C1 segment of cervical spinal cord (tissue), 14 donors: ENCODE measurements around the gene ZNF225.
"Not testable (repeated sequence)": the region's sequence is repeated elsewhere in the genome, so short reads cannot be mapped to it uniquely, and the experiment has no call there.

Experiments
- DNase-seq, 14 donors: peaks; one replicate each; lab custom pipeline; 2025; lab: John Stamatoyannopoulos, UW

ZNF225 gene

DNA sequence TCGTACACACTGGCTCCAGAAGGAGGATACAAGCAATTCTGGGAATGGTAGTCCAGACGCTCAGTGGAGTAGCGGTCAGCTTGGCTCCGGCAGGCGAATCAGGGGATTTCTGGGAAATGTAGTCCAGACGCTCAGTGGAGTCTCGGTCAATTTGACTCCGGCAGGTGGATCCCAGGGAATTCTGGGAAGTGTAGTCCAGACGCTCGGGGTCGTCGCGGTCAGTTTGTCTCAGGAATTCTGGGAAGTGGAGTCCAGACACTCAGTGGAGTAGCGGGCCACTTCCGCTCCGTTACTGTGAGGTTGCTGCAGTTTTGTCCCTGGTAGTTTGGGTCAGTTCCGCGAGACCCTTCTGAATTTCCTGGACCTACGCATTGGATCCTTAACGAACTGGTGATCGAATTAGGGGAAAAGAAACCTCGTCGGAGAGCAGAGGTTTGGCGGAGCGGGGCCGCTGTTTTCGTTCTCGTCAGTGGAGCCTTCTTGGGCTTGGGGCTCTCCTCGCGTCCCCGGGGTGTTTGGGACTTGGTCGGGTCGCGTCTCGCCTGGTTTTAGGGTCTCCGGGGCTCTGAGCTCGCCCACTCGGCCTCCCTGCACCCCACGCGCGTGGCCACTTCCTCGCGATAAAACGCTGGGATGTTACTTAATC, at the start of gene ZNF225:
TSS of gene ZNF225 (plus strand) at position 262 of the 646 bp plus-strand sequence. CDS start 2,429 bp downstream, outside the sequence.
- DNase-seq, result peak; percentile 66 to 99 (median 94)

- DNase-seq, result no peak
Observed at GRCh38 chr19:44066305-44066704, 46.9 kb upstream of the ZNF225 start.

DNA sequence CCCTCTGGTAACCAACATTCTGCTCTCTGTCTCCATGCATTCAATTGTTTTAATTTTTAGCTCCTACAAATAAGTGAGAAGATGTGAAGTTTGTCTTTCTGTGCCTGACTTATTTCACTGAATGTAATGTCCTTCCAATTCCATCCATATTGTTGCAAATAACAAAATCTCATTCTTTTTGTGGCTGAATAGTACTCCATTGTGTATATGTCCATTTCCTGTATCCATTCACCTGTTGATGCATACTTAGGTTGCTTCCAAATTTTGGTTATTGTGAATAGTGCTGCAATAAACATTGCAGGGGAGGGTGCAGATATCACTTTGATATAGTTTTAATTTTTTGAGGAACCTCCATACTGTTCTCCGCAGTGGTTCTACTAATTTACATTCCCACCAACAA, 43.8 kb upstream of the ZNF225 start:
- DNase-seq, result no peak

DNA sequence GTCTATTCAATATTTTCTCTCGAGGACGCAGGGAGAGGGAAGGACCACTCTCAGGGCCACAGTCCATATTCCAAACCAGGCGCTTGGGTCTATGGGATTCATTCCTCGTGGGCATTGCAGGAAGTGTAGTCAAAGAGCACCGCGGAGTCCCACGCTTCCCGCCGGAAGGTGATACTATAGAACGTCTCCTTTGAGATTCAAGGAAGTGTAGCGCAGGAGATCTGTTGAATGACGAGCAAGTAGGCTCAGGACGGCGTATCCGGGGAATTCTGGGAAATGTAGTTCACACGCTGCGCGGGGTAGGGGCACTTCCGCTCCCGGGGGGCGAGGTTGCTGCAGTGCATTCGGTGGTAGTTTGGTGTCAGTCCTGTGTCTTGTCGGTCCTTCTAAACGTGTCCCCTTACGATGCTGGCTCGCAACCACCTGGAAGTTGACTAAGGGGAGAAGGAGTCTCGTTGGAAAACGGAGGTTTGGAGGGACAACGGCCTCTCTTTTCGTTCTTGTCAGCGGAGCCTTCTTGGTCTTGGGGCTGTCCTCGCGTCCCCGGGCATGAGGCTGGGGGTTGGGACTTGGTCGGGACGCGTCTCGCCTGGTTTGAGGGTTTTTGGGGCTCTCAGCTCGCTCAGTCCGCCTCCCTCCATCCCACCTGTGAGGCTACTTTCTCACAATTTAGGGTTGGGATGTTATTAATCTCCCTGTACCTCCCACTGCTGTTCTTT, 41.2 kb upstream of the ZNF225 start, which contains the start of gene ZNF284:
TSS of gene ZNF284 (plus strand) at position 336 of the 719 bp plus-strand sequence. CDS start 4,231 bp downstream, outside the sequence.
- DNase-seq, result peak; percentile 41 to 94 (median 86)

DNA sequence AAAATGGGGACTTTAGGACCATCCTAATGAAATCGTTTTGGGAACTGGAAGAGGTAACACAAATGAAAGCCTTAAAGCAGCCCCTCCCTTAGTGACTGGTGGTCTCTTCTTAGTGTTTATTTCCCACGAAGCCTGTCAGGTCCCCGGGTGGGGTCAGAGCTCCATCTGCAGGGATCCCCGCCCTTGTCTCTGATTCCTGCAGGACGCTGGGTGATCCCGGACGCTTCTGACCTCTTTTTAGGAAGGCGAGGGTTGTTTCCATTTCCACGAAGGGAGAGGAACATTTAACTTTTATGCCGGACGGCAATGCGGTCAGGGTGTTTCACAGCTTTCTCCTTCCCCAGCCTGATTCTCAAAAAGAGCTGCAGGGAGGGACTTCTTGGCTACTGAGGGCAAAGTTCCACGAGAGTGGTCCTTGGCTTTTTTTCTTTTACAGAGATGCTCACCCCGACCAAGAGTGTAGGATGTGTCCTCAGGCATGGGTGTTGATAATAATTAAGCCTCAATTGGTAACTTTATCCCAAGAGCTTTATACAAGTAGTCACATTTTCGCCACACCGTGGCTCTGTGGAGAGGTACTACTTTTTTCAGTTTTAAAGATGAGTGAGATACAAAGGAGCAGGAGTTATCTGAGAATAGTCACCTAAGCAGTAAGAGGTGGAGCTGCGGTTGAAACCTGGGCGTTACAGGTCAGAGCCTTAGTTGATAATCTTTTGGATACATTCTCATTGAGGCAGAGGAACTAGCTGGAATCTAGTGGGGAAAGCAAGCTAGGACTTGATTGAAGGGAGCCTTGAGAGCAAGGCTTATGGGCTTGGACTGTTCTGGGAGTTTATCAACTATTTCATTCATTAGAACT, 40.4 kb upstream of the ZNF225 start:
- peak in 1 of 14 donors; percentile 5 for DNase-seq

- DNase-seq, result no peak
Observed at GRCh38 chr19:44076325-44076724, 36.9 kb upstream of the ZNF225 start.

- DNase-seq, result no peak
Observed at GRCh38 chr19:44092108-44092507, 21.1 kb upstream of the ZNF225 start.

DNA sequence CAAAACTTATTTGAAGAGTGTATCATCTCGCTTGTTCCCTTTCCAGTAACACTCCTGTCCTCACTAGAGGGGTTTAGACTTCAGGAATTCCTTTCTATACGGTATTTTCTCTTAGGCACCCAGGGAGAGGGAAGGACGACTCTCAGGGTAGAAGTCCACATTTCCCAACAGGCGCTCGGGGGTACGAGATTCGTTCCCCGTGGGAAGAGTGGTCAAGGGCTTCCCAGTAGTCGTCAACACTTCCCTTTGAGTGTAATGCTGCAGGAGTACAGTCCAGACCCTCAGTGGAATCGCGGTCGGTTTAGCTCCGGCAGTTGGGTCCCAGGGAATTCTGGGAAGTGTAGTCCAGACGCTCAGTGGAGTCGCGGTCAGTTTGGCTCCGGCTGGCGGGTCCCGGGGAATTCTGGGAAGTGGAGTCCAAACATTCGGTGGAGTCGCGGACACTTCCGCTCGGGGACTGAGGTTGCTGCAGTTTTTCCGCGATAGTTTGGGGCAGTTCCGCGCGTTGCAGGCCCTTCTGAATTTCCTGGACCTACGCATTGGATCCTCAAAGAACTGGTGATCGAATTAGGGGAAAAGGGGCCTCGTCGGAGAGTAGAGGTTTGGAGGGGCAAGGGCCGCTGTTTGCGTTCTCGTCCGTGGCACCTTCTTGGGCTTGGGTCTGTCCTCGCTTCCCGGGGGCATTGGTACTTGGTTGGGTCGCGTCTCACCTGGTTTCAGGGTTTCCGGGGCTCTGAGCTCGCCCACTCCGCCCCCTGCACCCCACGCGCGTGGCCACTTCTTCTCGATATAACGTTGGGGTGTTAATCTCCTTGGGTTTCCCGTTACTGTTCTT, 19.1 kb upstream of the ZNF225 start, which contains the start of gene ZNF224:
TSS of gene ZNF224 (plus strand) at position 431 of the 835 bp plus-strand sequence. CDS start 3,513 bp downstream, outside the sequence.
- DNase-seq, result peak; percentile 47 to 94 (median 88)

DNA sequence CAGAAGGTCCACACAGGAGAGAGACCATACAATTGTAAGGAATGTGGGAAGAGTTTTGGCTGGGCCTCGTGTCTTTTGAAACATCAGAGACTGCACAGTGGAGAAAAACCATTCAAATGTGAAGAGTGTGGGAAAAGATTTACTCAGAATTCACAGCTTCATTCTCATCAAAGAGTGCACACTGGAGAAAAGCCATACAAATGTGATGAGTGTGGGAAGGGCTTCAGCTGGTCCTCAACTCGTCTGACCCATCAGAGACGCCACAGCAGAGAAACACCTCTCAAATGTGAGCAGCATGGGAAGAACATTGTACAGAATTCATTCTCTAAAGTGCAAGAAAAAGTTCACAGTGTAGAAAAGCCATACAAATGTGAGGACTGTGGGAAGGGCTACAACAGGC, 5.4 kb upstream of the ZNF225 start:
- no peak for DNase-seq

DNA sequence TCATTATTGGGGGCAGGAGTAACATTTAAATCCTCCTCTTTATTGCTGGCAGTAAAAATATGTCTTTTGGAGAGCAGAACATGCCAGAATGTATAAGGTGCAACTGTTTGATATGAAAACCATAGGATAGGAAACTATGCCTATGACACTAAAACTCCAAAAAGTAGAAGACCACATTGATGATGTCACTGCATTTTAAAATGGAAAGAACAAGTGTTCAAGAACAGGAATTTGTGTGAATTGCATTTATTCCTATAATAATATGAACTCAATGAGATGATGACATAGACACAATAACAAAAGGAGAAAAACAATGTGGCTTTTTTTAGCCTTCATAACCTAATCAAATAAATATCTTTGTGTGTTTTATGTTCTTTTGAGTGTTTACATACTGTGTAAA, 3.7 kb upstream of the ZNF225 start:
- no peak for DNase-seq

DNA sequence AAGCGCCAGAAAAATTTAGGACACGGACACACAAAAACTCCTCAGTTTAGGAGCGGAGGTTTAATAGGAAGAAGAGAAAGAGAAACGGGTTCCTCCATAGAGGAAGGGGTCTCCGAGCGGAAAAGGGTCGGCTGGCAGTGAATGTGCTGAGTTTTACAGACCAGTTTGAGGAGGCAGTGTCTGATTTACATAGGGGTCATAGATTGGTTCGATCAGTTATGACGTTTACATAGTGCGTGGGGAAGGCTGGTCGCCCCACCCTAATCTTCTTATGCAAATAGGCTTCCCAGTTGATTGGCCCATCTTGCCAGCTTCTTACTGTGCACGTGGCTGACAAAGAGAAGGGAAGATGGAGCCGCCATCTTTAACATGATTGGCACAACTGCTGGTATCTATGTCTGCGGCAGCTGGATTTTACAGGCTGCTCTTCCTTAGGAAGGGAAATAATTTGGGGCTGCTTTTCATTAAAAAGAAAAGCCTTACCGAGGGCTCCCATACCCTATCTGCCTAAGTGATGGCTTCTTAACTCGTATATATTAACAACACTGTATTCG, 1.2 kb upstream of the ZNF225 start:
- peak in 1 of 14 donors; percentile 0 for DNase-seq

DNA sequence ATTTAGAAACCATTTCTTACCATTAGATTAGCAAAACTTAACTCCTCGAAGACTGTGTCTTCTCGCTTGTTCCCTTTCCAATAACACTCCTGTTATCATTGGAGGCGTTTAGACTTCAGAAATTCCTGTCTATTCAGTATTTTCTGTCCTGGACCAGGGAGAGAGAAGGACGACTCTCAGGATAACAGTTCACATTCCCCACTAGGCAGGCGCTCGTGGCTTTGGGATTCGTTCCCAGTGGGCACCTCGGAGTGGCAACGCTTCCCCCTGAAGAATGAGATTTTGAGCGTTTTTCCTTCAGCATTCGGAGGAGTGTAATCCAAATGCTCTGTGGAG, 429 bp upstream of the ZNF225 start:
- no peak for DNase-seq

DNA sequence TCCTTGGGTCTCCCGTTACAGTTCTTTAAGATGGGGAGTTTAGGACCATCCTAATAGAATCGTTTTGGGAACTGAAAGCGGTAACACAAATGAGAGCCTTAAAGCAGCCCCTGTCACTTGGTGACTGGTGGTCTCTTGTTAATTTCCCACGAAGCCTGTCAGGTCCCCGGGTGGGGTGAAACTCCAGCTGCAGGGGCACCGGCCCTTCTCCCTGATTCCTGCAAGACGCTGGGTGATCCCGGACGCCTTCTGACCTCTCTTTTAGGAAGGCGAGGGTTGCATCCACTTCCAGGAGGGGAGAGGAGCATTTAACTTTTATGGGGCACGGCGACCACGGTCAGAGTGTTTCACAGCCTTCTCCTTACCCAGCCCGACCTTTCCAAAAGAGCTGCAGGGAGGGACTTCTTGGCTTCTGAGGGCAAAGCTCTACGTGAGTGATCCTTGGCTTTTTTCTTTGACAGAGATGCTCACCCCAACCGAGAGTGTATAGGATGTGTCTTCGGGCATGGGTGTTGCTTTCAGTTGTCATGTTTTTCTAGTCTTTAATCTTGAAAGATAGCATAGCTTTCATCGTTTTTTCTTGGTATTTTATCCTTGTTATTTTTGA, 688 bp downstream of the ZNF225 start:
- DNase-seq, result peak in 8 of 14 donors; percentile 2 to 39 (median 25)

GRCh38 chr19:44121162-44121561, 8.0 kb downstream of the ZNF225 start:
- DNase-seq, result not testable (repeated sequence)

DNA sequence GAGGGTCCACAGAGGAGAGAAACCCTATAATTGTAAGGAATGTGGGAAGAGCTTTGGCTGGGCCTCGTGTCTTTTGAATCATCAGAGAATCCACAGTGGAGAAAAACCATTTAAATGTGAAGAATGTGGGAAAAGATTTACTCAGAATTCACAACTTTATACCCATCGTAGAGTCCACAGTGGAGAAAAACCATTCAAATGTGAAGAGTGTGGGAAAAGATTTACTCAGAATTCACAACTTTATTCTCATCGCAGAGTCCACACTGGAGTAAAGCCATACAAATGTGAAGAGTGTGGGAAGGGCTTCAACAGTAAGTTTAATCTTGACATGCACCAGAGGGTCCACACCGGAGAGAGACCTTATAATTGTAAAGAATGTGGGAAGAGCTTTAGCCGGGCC, 18.8 kb downstream of the ZNF225 start:
- no peak for DNase-seq

GRCh38 chr19:44141191-44142058, 28.2 kb downstream of the ZNF225 start, which contains the start of gene ZNF234:
Gene ZNF234, plus strand, starts transcription at chr19:44141554. Its CDS starts 3,079 bp downstream, at chr19:44144633.
- DNase-seq, result peak; percentile 10 to 89 (median 82)

- DNase-seq, result peak in 4 of 14 donors; percentile 2 to 35 (median 14)
Observed at GRCh38 chr19:44142059-44142433, 28.8 kb downstream of the ZNF225 start.

- no peak for DNase-seq
Observed at GRCh38 chr19:44149776-44150175, 36.6 kb downstream of the ZNF225 start.

DNA sequence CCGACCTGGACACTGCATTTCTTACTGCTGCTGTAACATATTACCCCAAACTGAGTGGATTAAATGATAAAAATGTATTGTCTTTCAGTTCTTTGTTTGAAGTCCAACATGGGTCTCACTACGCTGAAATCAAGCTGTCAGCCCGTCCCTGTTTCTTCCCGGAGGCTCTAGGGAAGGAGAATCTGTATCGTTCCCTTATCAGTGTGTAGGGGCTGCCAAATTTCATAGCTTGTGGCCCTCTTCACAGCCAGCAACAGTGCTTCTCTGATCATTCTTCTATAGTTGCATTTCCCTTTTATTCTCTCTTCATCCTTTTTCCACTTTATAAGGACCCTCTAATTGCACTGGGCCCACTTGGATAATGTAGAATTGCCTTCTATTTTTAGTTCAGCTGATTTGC, 38.3 kb downstream of the ZNF225 start:
- no peak for DNase-seq
